T-helper 2 cell treated with Interferon-gamma antibody and Interleukin-4, amounts not matched to agents 100 ng/mL and 5 ng/mL, for 36 hours (primary cell): ENCODE measurements around the gene MAPKAPK3. TPM values are rescaled to one million over a fixed set of nuclear protein-coding genes. Genes with fewer than 3 reads are reported as not detected.

Experiments used
- intact Hi-C: fragments of 100-400 bp; cut with micrococcal nuclease; formaldehyde crosslinking; loops from one replicate; pipeline ENCODE4 v1.15.1; 2023
- total RNA-seq: library from RNA; stranded (reverse); gene quantifications from 2 replicates; pipeline ENCODE4 v1.2.3, GENCODE V29; 2022

The MAPKAPK3 gene
- total RNA-seq, 1 donor from 2014 or later: 159 TPM

GRCh38 chr3:50624634-50625033 is 7.7 kb downstream of the MAPKAPK3 start:
- intact Hi-C loops: loop anchor here (1.0 kb wide), 1 partner anchor 26 kb away; no protein-coding TSS in a partner anchor

GRCh38 chr3:50625231-50626182 is 8.6 kb downstream of the MAPKAPK3 start:
- intact Hi-C loops: no loop called here

GRCh38 chr3:50626401-50626800 is 9.4 kb downstream of the MAPKAPK3 start:
- intact Hi-C loops: no loop called here

GRCh38 chr3:50627407-50628051 is 10.6 kb downstream of the MAPKAPK3 start:
- intact Hi-C loops: no loop called here

GRCh38 chr3:50628601-50629000 is 11.7 kb downstream of the MAPKAPK3 start:
- intact Hi-C loops: no loop called here

GRCh38 chr3:50630394-50630793 is 13.4 kb downstream of the MAPKAPK3 start:
- intact Hi-C loops: no loop called here

- intact Hi-C loops: no loop called here
Observed at GRCh38 chr3:50630877-50631276, 13.9 kb downstream of the MAPKAPK3 start.

GRCh38 chr3:50632450-50632849 is 15.5 kb downstream of the MAPKAPK3 start:
- intact Hi-C loops: no loop called here

- intact Hi-C loops: no loop called here
Observed at GRCh38 chr3:50633230-50633790, 16.4 kb downstream of the MAPKAPK3 start.

- intact Hi-C loops: no loop called here
Observed at GRCh38 chr3:50635066-50635465, 18.1 kb downstream of the MAPKAPK3 start.

- intact Hi-C loops: no loop called here
Observed at GRCh38 chr3:50637011-50637410, 20.1 kb downstream of the MAPKAPK3 start.

GRCh38 chr3:50637945-50638344 is 21.0 kb downstream of the MAPKAPK3 start:
- intact Hi-C loops: no loop called here

- intact Hi-C loops: no loop called here
Observed at GRCh38 chr3:50639055-50639494, 22.1 kb downstream of the MAPKAPK3 start.

- intact Hi-C loops: no loop called here
Observed at GRCh38 chr3:50642382-50642781, 25.4 kb downstream of the MAPKAPK3 start.

GRCh38 chr3:50644561-50644960 is 27.6 kb downstream of the MAPKAPK3 start:
- intact Hi-C loops: no loop called here

- intact Hi-C loops: no loop called here
Observed at GRCh38 chr3:50645378-50645777, 28.4 kb downstream of the MAPKAPK3 start.

- intact Hi-C loops: no loop called here
Observed at GRCh38 chr3:50648313-50648712, 31.4 kb downstream of the MAPKAPK3 start.

- intact Hi-C loops: no loop called here
Observed at GRCh38 chr3:50648944-50649343, 32.0 kb downstream of the MAPKAPK3 start.

- intact Hi-C loops: no loop called here
Observed at GRCh38 chr3:50649451-50649931, 32.5 kb downstream of the MAPKAPK3 start.

GRCh38 chr3:50650018-50650417 is 33.1 kb downstream of the MAPKAPK3 start:
- intact Hi-C loops: loop anchor here (1.0 kb wide), 1 partner anchor 26 kb away; no protein-coding TSS in a partner anchor

GRCh38 chr3:50651445-50651844 is 34.5 kb downstream of the MAPKAPK3 start:
- intact Hi-C loops: no loop called here
